Upper lobe of left lung (tissue), 4 donors: ENCODE results near the gene MAP3K13.
A peak's percentile ranks its signal among the peaks of the same experiment; 100 is the strongest.

Source experiments
- EP300 ChIP-seq, 4 donors: sonication (generic); formaldehyde crosslinking; IDR thresholded peaks; one replicate each; pipeline ENCODE4 v1.5.1; 2017; ENCODE audit warnings: antibody characterized with exemption in 4 of 4, control low read depth in 2 of 4
- TF ChIP-seq, protein P1 (sequence below), 6 experiments: fragments of 450-650 bp in 4 of 6; fragments of 200-600 bp in 2 of 6; sonication (generic) in 2 of 6; IDR thresholded peaks; one replicate each; pipeline ENCODE4 v1.5.1; 2016 to 2019; ENCODE audit warnings: antibody characterized with exemption in 6 of 6

DNA sequence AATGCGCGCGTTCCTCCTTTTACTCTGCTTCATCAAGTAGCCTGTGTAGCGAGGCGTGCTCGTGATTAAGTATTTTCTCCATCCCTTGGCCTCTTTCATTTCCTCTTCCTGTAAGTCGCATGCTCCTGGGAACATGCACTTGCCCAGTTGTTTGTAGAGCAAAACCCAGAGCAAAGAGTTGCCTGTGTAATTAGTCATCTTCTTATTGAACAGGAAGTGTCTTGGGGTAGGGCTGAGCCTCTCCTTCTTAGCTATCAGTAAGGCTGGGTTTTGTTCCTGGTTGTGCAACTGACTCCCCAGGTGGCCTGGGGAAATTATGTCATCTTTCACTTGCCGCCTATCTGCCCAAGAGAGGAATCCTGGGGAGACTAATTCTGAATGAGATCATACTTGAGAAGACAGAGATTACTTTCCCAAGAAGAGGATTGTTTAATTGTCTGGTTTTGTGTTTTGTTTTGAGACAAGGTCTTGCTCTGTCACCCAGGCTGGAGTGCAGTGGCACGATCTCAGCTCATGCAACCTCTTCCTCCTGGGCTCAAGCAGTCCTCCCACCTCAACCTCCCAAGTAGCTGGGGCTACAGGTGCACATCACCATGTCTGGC, 174.5 kb downstream of the MAP3K13 start:
- TF ChIP-seq, protein P1, sequence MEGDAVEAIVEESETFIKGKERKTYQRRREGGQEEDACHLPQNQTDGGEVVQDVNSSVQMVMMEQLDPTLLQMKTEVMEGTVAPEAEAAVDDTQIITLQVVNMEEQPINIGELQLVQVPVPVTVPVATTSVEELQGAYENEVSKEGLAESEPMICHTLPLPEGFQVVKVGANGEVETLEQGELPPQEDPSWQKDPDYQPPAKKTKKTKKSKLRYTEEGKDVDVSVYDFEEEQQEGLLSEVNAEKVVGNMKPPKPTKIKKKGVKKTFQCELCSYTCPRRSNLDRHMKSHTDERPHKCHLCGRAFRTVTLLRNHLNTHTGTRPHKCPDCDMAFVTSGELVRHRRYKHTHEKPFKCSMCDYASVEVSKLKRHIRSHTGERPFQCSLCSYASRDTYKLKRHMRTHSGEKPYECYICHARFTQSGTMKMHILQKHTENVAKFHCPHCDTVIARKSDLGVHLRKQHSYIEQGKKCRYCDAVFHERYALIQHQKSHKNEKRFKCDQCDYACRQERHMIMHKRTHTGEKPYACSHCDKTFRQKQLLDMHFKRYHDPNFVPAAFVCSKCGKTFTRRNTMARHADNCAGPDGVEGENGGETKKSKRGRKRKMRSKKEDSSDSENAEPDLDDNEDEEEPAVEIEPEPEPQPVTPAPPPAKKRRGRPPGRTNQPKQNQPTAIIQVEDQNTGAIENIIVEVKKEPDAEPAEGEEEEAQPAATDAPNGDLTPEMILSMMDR (IDR thresholded peaks at IDR 0.05), result peak in 1 of 6 experiments; percentile 8
- TF ChIP-seq EP300 (IDR thresholded peaks at IDR 0.05), result peak in 2 of 4 donors; percentile 40 to 87
